ENCODE measurements around the gene ALDH1L2.

The ALDH1L2 gene

GRCh38 chr12:105083551-105084105 lies 630 bp downstream of the ALDH1L2 start:
- DNase-seq (ENCODE audit: low spot score), result no peak

DNA sequence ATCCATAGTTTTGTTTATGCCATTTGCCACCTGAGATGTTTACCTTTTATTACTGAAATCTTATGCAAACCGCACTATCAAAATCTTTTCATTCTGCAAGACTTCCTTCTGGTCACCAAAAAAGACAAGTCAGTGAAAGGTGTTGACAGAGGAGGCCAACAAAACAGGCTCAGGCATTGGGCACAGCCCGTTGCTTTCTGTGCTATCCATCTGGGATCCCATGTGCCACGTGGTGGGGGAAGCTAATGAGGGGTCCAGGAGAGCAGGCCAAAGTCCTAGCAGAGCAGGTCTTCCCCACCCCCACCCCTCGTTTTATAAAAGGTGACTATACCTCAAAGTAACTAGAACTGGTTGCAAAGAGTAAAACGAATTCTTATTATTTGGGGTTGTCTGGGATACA lies 1.2 kb downstream of the ALDH1L2 start:
- no peak for DNase-seq (ENCODE audit: low spot score)

GRCh38 chr12:105078712-105079570 lies 5.3 kb downstream of the ALDH1L2 start:
- no peak for DNase-seq (ENCODE audit: low spot score)

- no peak for DNase-seq (ENCODE audit: low spot score)
Measured at GRCh38 chr12:105077435-105077834, 6.8 kb downstream of the ALDH1L2 start.

GRCh38 chr12:105076913-105077312 lies 7.3 kb downstream of the ALDH1L2 start:
- DNase-seq (ENCODE audit: low spot score), result no peak

DNA sequence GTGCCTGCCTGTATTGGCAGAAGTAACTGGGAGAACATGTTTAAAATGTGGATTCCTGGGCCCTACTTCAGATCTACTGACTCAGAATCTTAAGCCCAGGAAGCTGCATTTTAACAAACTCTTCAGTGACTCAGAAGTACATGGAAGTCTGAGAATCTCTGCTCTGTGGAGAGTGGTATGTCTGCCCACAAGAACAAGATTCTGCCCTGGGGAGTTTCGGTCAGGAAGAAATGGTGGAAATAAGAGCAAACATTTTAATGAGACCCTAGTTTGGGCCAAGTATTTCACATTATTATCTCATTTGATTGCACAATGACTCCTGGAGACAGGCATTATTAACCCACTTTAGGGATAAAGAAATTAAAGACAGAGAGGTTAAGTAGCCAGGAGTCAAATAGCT lies 8.2 kb downstream of the ALDH1L2 start:
- no peak for DNase-seq (ENCODE audit: low spot score)

GRCh38 chr12:105072888-105073488 lies 11.3 kb downstream of the ALDH1L2 start:
- DNase-seq (ENCODE audit: low spot score), result no peak

GRCh38 chr12:105071981-105072380 lies 12.3 kb downstream of the ALDH1L2 start:
- DNase-seq (ENCODE audit: low spot score), result no peak

GRCh38 chr12:105069936-105070702 lies 14.1 kb downstream of the ALDH1L2 start:
- no peak for DNase-seq (ENCODE audit: low spot score)

DNA sequence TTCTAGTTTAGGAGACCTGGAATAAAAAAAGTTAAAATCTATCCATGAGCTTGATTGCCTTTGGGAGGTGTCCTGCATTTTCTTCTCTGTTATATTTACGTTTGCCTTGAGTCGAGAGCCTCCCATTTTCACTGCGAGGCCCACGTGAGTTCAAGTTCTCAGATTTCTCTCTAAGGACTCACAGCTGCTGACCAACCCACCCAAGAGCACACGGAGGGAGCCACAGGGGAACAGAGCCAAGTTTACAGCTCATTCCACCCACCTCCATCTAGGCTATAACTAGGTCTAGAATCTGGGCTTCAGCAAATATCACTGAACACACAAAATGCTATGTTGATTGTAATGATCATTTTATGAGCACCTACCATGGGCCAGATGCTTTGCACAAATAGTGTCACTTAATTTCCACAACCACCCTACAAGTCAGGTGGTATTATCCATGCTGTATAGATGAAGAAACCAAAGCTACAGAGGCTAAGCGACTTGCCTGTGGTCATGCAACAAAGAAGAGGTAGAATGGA lies 16.7 kb downstream of the ALDH1L2 start:
- DNase-seq (ENCODE audit: low spot score), result no peak

DNA sequence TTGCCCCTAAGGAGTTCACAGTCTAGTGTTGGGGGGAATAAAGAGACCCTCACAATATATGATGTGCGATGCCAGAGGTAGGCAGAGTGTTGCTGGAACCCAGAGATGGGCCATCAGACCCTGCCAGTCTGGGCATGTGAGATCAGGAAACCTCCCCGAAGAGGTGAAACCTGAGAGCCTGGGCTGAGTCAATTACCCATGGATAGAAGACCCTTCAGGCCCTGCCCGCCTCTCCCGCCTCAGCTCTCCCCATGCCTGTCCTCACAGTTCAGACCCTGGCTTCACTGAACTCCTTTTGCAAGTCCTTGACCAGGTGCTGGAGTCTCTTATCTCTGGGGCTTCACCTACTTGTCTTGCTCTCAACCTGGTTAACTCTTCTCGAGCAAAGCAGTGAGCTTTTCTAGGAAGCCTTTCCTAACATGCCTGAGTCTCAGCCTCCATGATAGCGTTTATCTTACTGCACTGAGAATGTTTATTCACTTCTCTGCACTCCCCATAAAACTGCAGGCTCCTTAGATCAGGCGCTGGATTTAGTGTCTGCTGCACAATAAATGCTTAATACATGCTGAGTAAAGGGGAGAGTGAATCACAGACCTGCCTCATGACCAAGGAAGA lies 19.6 kb downstream of the ALDH1L2 start:
- no peak for DNase-seq (ENCODE audit: low spot score)

GRCh38 chr12:105060715-105061378 lies 23.4 kb downstream of the ALDH1L2 start:
- no peak for DNase-seq (ENCODE audit: low spot score)

DNA sequence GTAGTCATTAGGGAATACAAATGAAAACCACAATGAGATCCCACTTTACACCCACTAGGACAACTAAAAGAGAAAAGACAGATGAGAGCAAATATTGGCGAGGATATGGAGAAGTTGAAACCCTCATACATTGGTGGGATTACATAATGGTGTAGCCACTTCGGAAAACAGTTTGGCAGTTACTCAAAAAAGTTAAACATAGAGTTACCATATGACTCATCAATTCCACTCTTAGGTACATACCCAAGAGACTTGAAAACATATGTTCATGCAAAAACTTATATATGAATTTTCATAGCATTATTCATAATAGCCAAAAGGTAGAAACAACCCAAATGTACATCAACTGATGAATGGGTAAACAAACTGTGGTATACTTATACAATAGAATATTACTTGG lies 27.1 kb downstream of the ALDH1L2 start:
- no peak for DNase-seq (ENCODE audit: low spot score)

- DNase-seq (ENCODE audit: low spot score), result peak; percentile 70
Measured at GRCh38 chr12:105053116-105053572, 31.1 kb downstream of the ALDH1L2 start.

GRCh38 chr12:105051981-105052380 lies 32.3 kb downstream of the ALDH1L2 start:
- DNase-seq (ENCODE audit: low spot score), result no peak

DNA sequence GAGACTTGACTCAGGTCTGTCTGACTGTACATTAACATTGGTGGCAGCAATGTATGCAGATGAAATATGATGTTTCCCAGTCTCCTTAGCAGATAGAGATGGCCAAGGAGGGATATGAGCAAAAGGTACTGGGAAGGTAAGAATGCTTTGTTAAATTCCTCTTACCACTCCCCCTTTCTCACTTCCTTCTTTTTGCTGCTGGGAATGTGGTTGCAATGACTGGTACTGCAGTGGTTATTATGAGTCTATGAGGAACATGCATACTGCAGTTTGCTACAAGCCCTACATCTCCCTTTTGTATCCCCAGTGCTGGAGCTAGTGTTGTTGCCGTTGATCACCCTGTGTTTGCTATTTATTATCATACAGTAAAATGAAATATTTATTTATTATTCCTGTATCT lies 35.9 kb downstream of the ALDH1L2 start:
- DNase-seq (ENCODE audit: low spot score), result no peak

GRCh38 chr12:105047308-105047707 lies 37.0 kb downstream of the ALDH1L2 start:
- no peak for DNase-seq (ENCODE audit: low spot score)

- DNase-seq (ENCODE audit: low spot score), result no peak
Measured at GRCh38 chr12:105041186-105041585, 43.1 kb downstream of the ALDH1L2 start.

GRCh38 chr12:105040476-105040875 lies 43.8 kb downstream of the ALDH1L2 start:
- DNase-seq (ENCODE audit: low spot score), result no peak

- no peak for DNase-seq (ENCODE audit: low spot score)
Measured at GRCh38 chr12:105036937-105037649, 47.2 kb downstream of the ALDH1L2 start.

GRCh38 chr12:105033851-105034250 lies 50.4 kb downstream of the ALDH1L2 start:
- DNase-seq (ENCODE audit: low spot score), result no peak
